ENCODE results near the gene PLLP.

Gene PLLP

DNA sequence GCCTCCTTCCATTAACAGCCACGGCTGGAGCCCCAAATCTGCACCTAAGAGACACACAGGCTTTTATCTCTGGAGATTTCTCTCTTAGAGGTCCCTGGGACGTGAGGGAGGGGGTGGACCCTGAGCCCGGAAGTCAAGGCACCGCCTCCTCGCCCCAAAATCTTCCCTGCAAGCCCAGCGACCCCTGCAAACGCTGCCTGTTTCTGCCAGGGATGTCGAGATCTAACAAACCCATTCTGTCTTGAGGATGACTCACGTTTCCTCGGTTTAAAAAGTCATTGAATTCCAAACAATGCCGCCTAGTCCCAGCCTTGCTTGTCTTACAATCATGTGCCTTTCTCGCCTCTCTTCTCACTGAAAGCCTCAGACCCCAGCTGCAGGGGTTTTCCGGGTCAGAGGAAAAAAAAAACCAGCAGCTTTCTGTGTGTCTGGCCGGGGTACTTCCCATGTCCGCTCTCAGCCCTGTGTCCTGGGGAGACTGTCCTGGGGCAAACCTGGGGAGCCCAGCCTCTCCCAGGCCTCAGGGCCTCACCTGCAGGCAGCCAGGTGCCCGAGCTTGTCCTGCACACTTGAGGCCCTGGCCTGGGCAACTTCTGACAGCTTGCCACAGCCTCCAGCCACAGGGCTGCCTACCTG, 24.1 kb downstream of the PLLP start:
- DNase-seq (ENCODE audit: insufficient read length): no peak
- peak; percentile 42 for FAIRE-seq
- no peak for TF ChIP-seq POLR2A (IDR thresholded peaks at IDR 0.05; ENCODE audit: low read depth, low read length)

- DNase-seq (ENCODE audit: insufficient read length) (no peak), FAIRE-seq (no peak)
- TF ChIP-seq TAF1 (IDR thresholded peaks at IDR 0.05; ENCODE audit: borderline replicate concordance, low read depth, low read length) (no peak), POLR2A (IDR thresholded peaks at IDR 0.05; ENCODE audit: low read depth, low read length) (no peak), POLR2AphosphoS5 (IDR thresholded peaks at IDR 0.05; ENCODE audit: low read depth, low read length) (no peak)
Measured at GRCh38 chr16:57258910-57259475, 25.5 kb downstream of the PLLP start.

- DNase-seq (ENCODE audit: insufficient read length) (no peak), FAIRE-seq (no peak)
- TF ChIP-seq POLR2A (IDR thresholded peaks at IDR 0.05; ENCODE audit: low read depth, low read length) (no peak), POLR2AphosphoS5 (IDR thresholded peaks at IDR 0.05; ENCODE audit: low read depth, low read length) (no peak), TAF1 (IDR thresholded peaks at IDR 0.05; ENCODE audit: borderline replicate concordance, low read depth, low read length) (no peak)
Measured at GRCh38 chr16:57258226-57258909, 26.1 kb downstream of the PLLP start.

DNA sequence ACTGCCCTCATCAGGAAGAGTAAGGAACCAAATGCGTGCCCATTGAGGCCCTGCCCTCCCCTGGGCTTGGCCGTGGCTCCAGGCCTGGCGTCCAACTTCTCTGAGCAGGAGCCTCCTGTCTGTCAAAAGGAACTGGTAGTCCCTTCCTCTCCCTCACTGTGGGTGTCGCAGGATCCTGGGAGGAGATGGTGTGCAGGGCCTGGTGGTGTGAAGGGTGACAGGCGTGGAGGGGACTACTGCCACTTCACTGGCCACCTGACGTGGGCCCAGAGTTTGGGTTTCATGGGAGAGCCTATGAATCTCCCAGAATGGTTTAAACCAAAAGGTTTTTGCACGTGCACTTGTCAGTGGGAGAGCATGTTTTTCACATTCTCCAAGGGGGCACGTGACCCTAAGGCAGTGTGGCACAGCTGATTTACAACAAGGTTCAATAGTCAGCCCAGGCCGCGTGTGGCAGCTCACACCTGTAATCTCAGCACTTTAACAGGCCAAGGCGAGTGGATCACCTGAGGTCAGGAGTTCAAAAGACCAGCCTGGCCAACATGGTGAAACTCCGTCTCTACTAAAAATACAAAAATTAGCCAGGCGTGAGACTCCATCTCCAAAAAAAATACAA, 26.9 kb downstream of the PLLP start:
- DNase-seq (ENCODE audit: insufficient read length) (no peak), FAIRE-seq (no peak)
- no peak for TF ChIP-seq POLR2AphosphoS5 (IDR thresholded peaks at IDR 0.05; ENCODE audit: low read depth, low read length)

DNA sequence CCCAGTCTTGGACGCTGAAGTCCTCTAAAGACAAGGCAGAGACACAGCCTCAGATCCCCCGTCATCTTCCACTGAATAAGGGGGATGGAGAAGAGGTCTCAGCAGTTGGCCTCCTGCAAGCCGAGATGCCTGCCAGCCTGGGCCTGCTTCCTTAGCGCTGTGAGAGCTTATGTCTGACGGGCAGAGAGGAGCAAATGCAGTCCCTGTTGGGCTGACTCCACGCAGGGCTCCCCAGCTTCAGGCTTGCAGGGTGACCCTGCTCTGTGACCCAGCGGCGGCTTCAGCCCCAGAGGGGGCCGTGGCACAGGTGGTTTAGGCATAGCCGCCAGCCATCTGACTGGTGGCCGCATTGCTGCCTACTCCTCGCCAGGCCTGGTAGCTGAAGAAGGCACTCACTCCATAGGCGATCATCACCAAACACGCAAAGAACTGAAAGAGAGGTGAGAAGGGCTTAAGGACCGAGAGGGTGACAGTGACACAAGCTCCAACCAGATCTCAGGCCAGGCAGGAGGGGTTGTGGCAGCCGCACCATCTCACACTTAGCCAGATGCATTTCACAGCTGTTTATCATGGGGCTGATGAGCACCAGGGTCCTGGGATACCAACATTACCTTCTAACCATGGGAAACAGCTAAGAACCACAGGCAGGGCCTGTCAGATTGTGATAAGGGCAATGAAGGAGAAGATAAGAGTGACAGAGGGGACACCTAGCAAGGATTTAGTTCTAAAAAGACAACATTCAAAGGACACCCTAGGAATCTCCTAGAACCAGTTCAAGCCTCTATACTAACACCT, 27.7 kb downstream of the PLLP start:
- no peak for TF ChIP-seq POLR2A (IDR thresholded peaks at IDR 0.05; ENCODE audit: low read depth, low read length)
- TF ChIP-seq POLR2AphosphoS5 (IDR thresholded peaks at IDR 0.05; ENCODE audit: low read depth, low read length): no peak
- no peak for TF ChIP-seq TAF1 (IDR thresholded peaks at IDR 0.05; ENCODE audit: borderline replicate concordance, low read depth, low read length)
- DNase-seq (ENCODE audit: insufficient read length): no peak
- FAIRE-seq: no peak

GRCh38 chr16:57255686-57256415, 28.6 kb downstream of the PLLP start:
- no peak for TF ChIP-seq POLR2A (IDR thresholded peaks at IDR 0.05; ENCODE audit: low read depth, low read length)
- TF ChIP-seq TAF1 (IDR thresholded peaks at IDR 0.05; ENCODE audit: borderline replicate concordance, low read depth, low read length): no peak
- TF ChIP-seq POLR2AphosphoS5 (IDR thresholded peaks at IDR 0.05; ENCODE audit: low read depth, low read length): no peak
- FAIRE-seq: no peak
- no peak for DNase-seq (ENCODE audit: insufficient read length)

GRCh38 chr16:57253466-57253865, 31.0 kb downstream of the PLLP start:
- FAIRE-seq: no peak
- TF ChIP-seq TAF1 (IDR thresholded peaks at IDR 0.05; ENCODE audit: borderline replicate concordance, low read depth, low read length) (no peak), POLR2A (IDR thresholded peaks at IDR 0.05; ENCODE audit: low read depth, low read length) (no peak), POLR2AphosphoS5 (IDR thresholded peaks at IDR 0.05; ENCODE audit: low read depth, low read length) (no peak)
- DNase-seq (ENCODE audit: insufficient read length): no peak

- no peak for FAIRE-seq
- TF ChIP-seq POLR2A (IDR thresholded peaks at IDR 0.05; ENCODE audit: low read depth, low read length) (no peak), POLR2AphosphoS5 (IDR thresholded peaks at IDR 0.05; ENCODE audit: low read depth, low read length) (no peak), TAF1 (IDR thresholded peaks at IDR 0.05; ENCODE audit: borderline replicate concordance, low read depth, low read length) (no peak)
- no peak for DNase-seq (ENCODE audit: insufficient read length)
Measured at GRCh38 chr16:57252148-57252721, 32.2 kb downstream of the PLLP start.

DNA sequence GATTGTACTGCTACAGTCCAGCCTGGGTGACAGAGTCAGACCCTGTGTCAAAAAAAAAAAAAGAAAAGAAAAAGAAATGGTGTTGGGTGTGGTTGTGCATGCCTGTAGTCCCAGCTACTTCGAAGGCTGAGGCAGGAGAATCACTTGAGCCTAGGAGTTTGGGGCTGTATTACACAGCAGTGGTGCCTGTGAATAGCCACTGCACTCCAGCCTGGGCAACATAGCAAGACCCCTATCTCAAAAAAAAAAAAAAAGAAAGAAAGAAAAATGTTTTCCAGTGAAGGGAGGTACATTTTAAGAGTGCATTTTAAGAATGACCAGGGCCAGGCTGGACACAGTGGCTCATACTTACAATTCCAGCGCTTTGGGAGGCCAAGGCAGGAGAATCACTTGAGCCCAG, 33.1 kb downstream of the PLLP start:
- no peak for DNase-seq (ENCODE audit: insufficient read length)
- FAIRE-seq: no peak
- TF ChIP-seq POLR2A (IDR thresholded peaks at IDR 0.05; ENCODE audit: low read depth, low read length) (no peak), TAF1 (IDR thresholded peaks at IDR 0.05; ENCODE audit: borderline replicate concordance, low read depth, low read length) (no peak), POLR2AphosphoS5 (IDR thresholded peaks at IDR 0.05; ENCODE audit: low read depth, low read length) (no peak)

- FAIRE-seq: peak; percentile 76
- TF ChIP-seq TAF1 (IDR thresholded peaks at IDR 0.05; ENCODE audit: borderline replicate concordance, low read depth, low read length) (no peak), POLR2A (IDR thresholded peaks at IDR 0.05; ENCODE audit: low read depth, low read length) (no peak)
- peak; percentile 50 for DNase-seq (ENCODE audit: insufficient read length)
Measured at GRCh38 chr16:57245472-57246113, 38.9 kb downstream of the PLLP start.

Measured in GM12892 (cell line).